Adrenal gland (tissue), 19 donors: ENCODE measurements around the gene GTF2IRD1. TPM values are rescaled to one million over a fixed set of nuclear protein-coding genes. Genes with fewer than 3 reads are reported as not detected.
A peak's percentile ranks its signal among the peaks of the same experiment; 100 is the strongest.

Experiments used
- DNase-seq, 7 donors: peaks; one replicate each; pipeline ENCODE4 v3.0.0-alpha.2; 2019 to 2020
- H3K27ac ChIP-seq, 5 donors: fragments of 200-600 bp; sonication (generic) in 4 of 5; 1 replicate in 3 of 5; 2 replicates in 2 of 5; pipeline versions ENCODE4 v1.5.1 to v1.8.0; 2016 to 2020; ENCODE audit warnings: mild to moderate bottlenecking in 1 of 5
- H3K27me3 ChIP-seq: fragments of 200-600 bp; 2 replicates; pipeline ENCODE4 v1.8.0; 2021
- H3K36me3 ChIP-seq, 2 donors: fragments of 200-600 bp; replicated peaks in 1 of 2; 1 replicate in 1 of 2; 2 replicates in 1 of 2; pipeline versions ENCODE4 v1.5.1 to v1.8.0; 2018 to 2022
- H3K4me1 ChIP-seq, 2 donors: fragments of 200-600 bp; replicated peaks in 1 of 2; 1 replicate in 1 of 2; 2 replicates in 1 of 2; pipeline versions ENCODE4 v1.5.1 to v1.8.0; 2018 to 2021
- H3K4me3 ChIP-seq, 4 donors: fragments of 200-600 bp; sonication (generic) in 3 of 4; one replicate each; pipeline ENCODE4 v1.5.1; 2016 to 2018
- H3K9me3 ChIP-seq, 3 donors: fragments of 200-600 bp; sonication (generic) in 1 of 3; replicated peaks in 1 of 3; 1 replicate in 2 of 3; 2 replicates in 1 of 3; pipeline versions ENCODE4 v1.5.1 to v1.8.0; 2016 to 2021
- POLR2A ChIP-seq, 2 donors: fragments of 450-650 bp; IDR thresholded peaks; one replicate each; pipeline ENCODE4 v1.6.1; 2017; ENCODE audit warnings: antibody characterized with exemption in 2 of 2, mild to moderate bottlenecking in 2 of 2, moderate library complexity in 1 of 2
- WGBS, 4 donors: extraction: QIAGEN DNeasy Blood & Tissue Kit in 2 of 4; methylation state at CpG; one replicate each; pipeline versions ENCODE4 v1.1.5 to v1.1.7; 2013 to 2017; 5-methylcytosine and 5-hydroxymethylcytosine counted together
- intact Hi-C, 2 donors: fragments of 100-400 bp; cut with DNase I; formaldehyde crosslinking; loops; one replicate each; pipeline versions ENCODE4 v1.14.1 to v1.15.0; 2022 to 2023
- long read RNA-seq, 10 donors: library from polyadenylated mRNA in 3 of 10; unstranded in 2 of 10; stranded (forward) in 1 of 10; transcript quantifications; one replicate each; pipeline ENCODE4 v2.0.0 and lab custom pipeline, GENCODE V29; 2021 to 2026
- polyA plus RNA-seq, 3 donors: library from polyadenylated mRNA; stranded (reverse); fragments of 200-250 nt in 2 of 3; fragments of 350-450 nt in 1 of 3; fragmentation: Illumina TruSeq in 1 of 3; extraction: RNeasy Lipid Tissue Mini Kit (QIAGEN cat#74804) in 1 of 3; gene quantifications; one replicate each; pipeline ENCODE4 v1.2.3, GENCODE V29; 2013 to 2014
- total RNA-seq, 9 donors: library from RNA; depleted of rRNA in 4 of 9; stranded (reverse); fragments of >200 nt in 4 of 9; fragments of 120-200 nt in 1 of 9; fragmentation: NEBNext Ultra II Directional in 1 of 9; extraction: Animal tissue kit (Norgen Biotek cat#: 25700) in 1 of 9; gene quantifications; one replicate each; pipeline versions ENCODE4 v1.1.0 to v1.2.4, GENCODE V29; 2013 to 2023
- TF ChIP-seq, protein P1 (sequence below), 6 experiments: fragments of 450-650 bp in 4 of 6; fragments of 200-600 bp in 2 of 6; sonication (generic) in 1 of 6; IDR thresholded peaks; 1 replicate in 5 of 6; 2 replicates in 1 of 6; pipeline versions ENCODE4 v1.5.1 to v1.8.0; 2016 to 2021; ENCODE audit warnings: antibody characterized with exemption in 6 of 6, mild to moderate bottlenecking in 2 of 6, moderate library complexity in 1 of 6
- donor health status: healthy with polysubstance abuse.
- donor health status: Bipolar disorder and iron deficiency.
- donor health status: DM: yes; HTN: yes; CAD: no.
- donor health status: DM: no; HTN: no; CAD: no.
- donor health status: DM: no; HTN: no; CAD: no.
- donor health status: DM: yes; HTN: yes; CAD: no.

Gene GTF2IRD1
- 10 to 100 TPM in 8 of 9 donors, 1 to 10 TPM in 1; 7.4 to 41.3 (median 22.6) TPM for total RNA-seq
- polyA plus RNA-seq = 10 to 100 TPM; 20.5 to 28.0 (median 27.8) TPM
- long read RNA-seq, donor 1, partial matches to known transcripts = 0 of 1 reads
- long read RNA-seq, donor 1, other reads (novel, unspliced or antisense) = 0 of 1 reads
- long read RNA-seq, donor 2, partial matches to known transcripts = 0 of 1 reads
- long read RNA-seq, donor 2, other reads (novel, unspliced or antisense) = 0 of 1 reads
- long read RNA-seq, donor 3, partial matches to known transcripts = 0 of 2 reads
- long read RNA-seq, donor 3, other reads (novel, unspliced or antisense) = 0 of 2 reads
- long read RNA-seq, donor 4, partial matches to known transcripts = 1 of 6 reads
- long read RNA-seq, donor 4, other reads (novel, unspliced or antisense) = 1 of 6 reads
- long read RNA-seq, donor 5, transcript GTF2IRD1-202 (27 exons, 3,077 nt) = major isoform, 13 of 43 reads
- long read RNA-seq, donor 5, partial matches to known transcripts = 10 of 43 reads
- long read RNA-seq, donor 5, other reads (novel, unspliced or antisense) = 14 of 43 reads
- long read RNA-seq, donor 6, partial matches to known transcripts = 1 of 3 reads
- long read RNA-seq, donor 6, other reads (novel, unspliced or antisense) = 2 of 3 reads
- long read RNA-seq, donor 7, partial matches to known transcripts = 0 of 1 reads
- long read RNA-seq, donor 7, other reads (novel, unspliced or antisense) = 0 of 1 reads
- long read RNA-seq, donor 8, partial matches to known transcripts = 0 of 1 reads
- long read RNA-seq, donor 8, other reads (novel, unspliced or antisense) = 0 of 1 reads
- long read RNA-seq, donor 9 = 0 reads
- long read RNA-seq, donor 10 = 0 reads

DNA sequence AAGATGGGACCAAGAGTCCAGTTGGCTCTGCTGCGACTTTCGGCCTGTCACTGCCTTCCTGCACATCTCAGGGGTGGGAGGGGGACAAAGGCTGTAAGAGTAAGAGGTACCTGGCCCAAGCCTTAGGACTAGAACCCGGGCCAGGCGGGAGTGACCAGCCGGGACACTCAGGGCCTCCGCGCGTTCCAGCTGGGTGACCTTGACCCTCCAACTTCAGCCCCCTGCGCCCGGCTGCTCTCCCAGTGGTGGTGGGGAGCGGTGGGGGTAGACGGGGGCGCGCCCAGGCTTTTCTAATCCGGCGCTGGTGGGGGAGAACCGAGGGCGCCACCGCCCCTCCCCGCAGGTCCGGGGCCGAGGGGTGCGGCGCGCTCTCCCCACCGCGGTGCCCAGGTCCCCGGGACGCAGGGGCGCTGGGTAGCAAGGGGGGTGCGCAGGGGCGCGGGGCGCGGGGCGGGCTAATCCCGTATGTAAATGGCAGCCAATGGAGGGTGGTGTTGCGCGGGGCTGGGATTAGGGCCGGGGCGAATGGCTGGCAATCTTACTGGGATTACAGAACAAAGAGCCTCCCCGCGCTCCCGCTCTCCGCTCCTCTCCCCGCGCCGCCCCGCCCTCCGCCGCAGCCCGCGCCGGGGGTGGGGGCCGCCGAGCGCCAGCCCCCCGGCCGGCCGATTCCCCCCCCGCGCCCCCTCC lies at the start of gene GTF2IRD1:
GTF2IRD1 (plus strand) TSS at position 585 of the 690 bp plus-strand sequence. CDS start 54,175 bp downstream, outside the sequence.
- peak within 1 kb of the TSS; percentile 83 to 96 (median 92) for H3K27ac ChIP-seq
- TF ChIP-seq, protein P1, sequence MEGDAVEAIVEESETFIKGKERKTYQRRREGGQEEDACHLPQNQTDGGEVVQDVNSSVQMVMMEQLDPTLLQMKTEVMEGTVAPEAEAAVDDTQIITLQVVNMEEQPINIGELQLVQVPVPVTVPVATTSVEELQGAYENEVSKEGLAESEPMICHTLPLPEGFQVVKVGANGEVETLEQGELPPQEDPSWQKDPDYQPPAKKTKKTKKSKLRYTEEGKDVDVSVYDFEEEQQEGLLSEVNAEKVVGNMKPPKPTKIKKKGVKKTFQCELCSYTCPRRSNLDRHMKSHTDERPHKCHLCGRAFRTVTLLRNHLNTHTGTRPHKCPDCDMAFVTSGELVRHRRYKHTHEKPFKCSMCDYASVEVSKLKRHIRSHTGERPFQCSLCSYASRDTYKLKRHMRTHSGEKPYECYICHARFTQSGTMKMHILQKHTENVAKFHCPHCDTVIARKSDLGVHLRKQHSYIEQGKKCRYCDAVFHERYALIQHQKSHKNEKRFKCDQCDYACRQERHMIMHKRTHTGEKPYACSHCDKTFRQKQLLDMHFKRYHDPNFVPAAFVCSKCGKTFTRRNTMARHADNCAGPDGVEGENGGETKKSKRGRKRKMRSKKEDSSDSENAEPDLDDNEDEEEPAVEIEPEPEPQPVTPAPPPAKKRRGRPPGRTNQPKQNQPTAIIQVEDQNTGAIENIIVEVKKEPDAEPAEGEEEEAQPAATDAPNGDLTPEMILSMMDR (IDR thresholded peaks at IDR 0.05) = no peak
- no peak for TF ChIP-seq POLR2A (IDR thresholded peaks at IDR 0.05)
- H3K9me3 ChIP-seq = no peaks in the 10 kb centered on the region
- H3K4me1 ChIP-seq = peaks cover 21 to 22% of the 10 kb centered on the region in 2 donors
- peak; percentile 72 to 89 (median 80) for DNase-seq
- peak within 1 kb of the TSS in 3 of 4 donors; percentile 28 to 89 (median 86) for H3K4me3 ChIP-seq
- intact Hi-C loops = no loop called here
- no peaks in the 10 kb centered on the region for H3K36me3 ChIP-seq
- 1 to 4% (median 3%) methylated on average over 5 to 57 of the region's 62 CpGs for WGBS, 4 donors
- no peaks in the 10 kb centered on the region for H3K27me3 ChIP-seq

DNA sequence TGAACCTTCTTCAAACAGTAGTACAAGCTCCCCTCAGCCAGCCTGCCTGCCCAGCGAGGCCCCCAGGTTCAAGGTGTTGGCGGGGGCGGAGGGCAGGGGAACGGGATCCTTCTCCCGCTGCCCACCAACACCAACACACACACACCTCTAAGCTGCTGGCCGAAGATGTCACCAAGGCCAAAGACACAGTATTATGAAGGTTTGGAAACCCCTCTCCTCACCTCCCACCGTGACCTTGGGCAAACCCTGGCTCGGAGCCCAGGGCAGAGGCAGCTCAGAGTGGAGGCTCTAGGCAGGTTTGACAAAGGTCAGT lies 49.4 kb upstream of the GTF2IRD1 start:
- no peak for DNase-seq
- Histone ChIP-seq H3K36me3 (peaks cover 0 to 32% of the 10 kb centered on the region in 2 donors), H3K27me3 (no peaks in the 10 kb centered on the region), H3K27ac (no peak overlapping the region), H3K4me3 (no peak overlapping the region), H3K9me3 (no peaks in the 10 kb centered on the region), H3K4me1 (no peaks in the 10 kb centered on the region)
- intact Hi-C loops = loop anchor here (5.0 kb wide), 2 partner anchors 202 to 332 kb away; no protein-coding TSS in a partner anchor
- TF ChIP-seq POLR2A (IDR thresholded peaks at IDR 0.05) = no peak
- TF ChIP-seq, protein P1 (IDR thresholded peaks at IDR 0.05) = no peak
- 75% methylated on average over 8 of the region's 8 CpGs; no CpG with 5 or more reads in 2 of the 4 donors for WGBS, 4 donors

DNA sequence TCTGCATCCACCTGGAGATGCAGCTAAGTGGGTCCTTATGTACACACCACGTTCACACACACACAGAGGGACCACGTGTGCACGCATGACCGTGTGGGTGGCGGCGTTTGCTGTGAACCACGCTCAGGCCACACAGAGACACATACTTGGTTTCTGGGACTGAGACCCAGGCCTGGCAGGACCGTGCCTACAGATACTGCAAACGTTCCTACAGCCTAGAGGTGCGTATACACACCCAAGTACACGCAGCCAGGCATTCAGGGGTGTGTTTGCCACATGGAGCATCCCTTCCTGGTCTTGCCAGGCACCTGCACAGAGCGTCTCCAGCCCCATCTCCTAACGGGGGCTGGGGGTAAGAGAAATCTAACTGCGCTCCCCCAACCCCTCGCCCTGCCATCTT lies 49.0 kb upstream of the GTF2IRD1 start:
- Histone ChIP-seq H3K27me3 (no peaks in the 10 kb centered on the region), H3K4me3 (no peak overlapping the region), H3K27ac (no peak overlapping the region), H3K36me3 (peaks cover 0 to 32% of the 10 kb centered on the region in 2 donors), H3K4me1 (no peaks in the 10 kb centered on the region), H3K9me3 (no peaks in the 10 kb centered on the region)
- TF ChIP-seq, protein P1 (IDR thresholded peaks at IDR 0.05) = no peak
- TF ChIP-seq POLR2A (IDR thresholded peaks at IDR 0.05) = no peak
- DNase-seq = no peak
- WGBS, 4 donors = 81 to 94% (median 87%) methylated on average over 7 to 15 of the region's 15 CpGs
- intact Hi-C loops = loop anchor here (5.0 kb wide), 2 partner anchors 202 to 332 kb away; no protein-coding TSS in a partner anchor
